Fibroblast of lung (primary cell): ENCODE measurements around the gene ATXN1.

Experiments
- CTCF ChIP-seq, 2 donors: IDR thresholded peaks in 1 of 2; conservative IDR thresholded peaks in 1 of 2; 1 replicate in 1 of 2; 2 replicates in 1 of 2; pipeline ENCODE4 v1.5.1; 2011 to 2012; ENCODE audit warnings: low read length in 2 of 2, control low read depth in 1 of 2, inconsistent platforms in 1 of 2, low read depth in 1 of 2, mild to moderate bottlenecking in 1 of 2
- EZH2 ChIP-seq: IDR thresholded peaks from 2 replicates; pipeline ENCODE4 v1.5.1; 2012; ENCODE audit warnings: low read length, control low read depth, mild to moderate bottlenecking; ENCODE audit errors: missing control alignments

GRCh38 chr6:16542070-16542469, 219.2 kb downstream of the ATXN1 start:
- no peak for TF ChIP-seq CTCF (conservative IDR thresholded peaks at IDR 0.05 in 1 of 2, IDR thresholded peaks at IDR 0.05 in 1 of 2; ENCODE audit: low read depth in 1 of 2, low read length in 2 of 2)
- no peak for TF ChIP-seq EZH2
